HCT116 (cell line): ENCODE data around the gene ADGRG4. TPM values are rescaled to one million over a fixed set of nuclear protein-coding genes. Genes with fewer than 3 reads are reported as not detected.

Source experiments
- ATAC-seq: fragments of 200-7000 bp; cut with Tn5 transposase; 2 replicates; pipeline ENCODE4 v1.9.1; 2020; ENCODE audit warnings: mild to moderate bottlenecking, moderate library complexity
- BruUV-seq: library from RNA; stranded (reverse); fragments of 400-500 nt; replicated peaks from 2 replicates; lab custom pipeline; 2021; lab: Mats Ljungman, UMichigan
- CTCF ChIA-PET: fragments of 300-600 bp; sonication (Branson Sonifier 250); formaldehyde crosslinking; loops from one replicate; lab custom pipeline; 2021; ENCODE audit warnings: antibody characterized with exemption; lab: Charles Lee
- POLR2A ChIA-PET: fragments of 300-600, 350-600 bp; sonication (Branson Sonifier 250); formaldehyde crosslinking; loops from one replicate; lab custom pipeline; 2021; ENCODE audit warnings: antibody characterized with exemption; lab: Charles Lee
- RAD21 ChIA-PET, 2 experiments: fragments of 300-600 bp; sonication (Branson Sonifier 250); formaldehyde crosslinking; loops; one replicate each; lab custom pipeline; 2023; ENCODE audit warnings: low total read pairs in 2 of 2; ENCODE audit not compliant: uncharacterized antibody in 2 of 2, unreplicated experiment in 2 of 2, low non-redundant PET in 1 of 2; lab: Charles Lee
- DNase-seq: peaks from one replicate; pipeline ENCODE4 v3.0.0-alpha.2; 2010; ENCODE audit warnings: low read depth, low spot score
- H2AFZ ChIP-seq: fragments of 200-600 bp; shearing (Covaris generic), sonication (generic); 2 replicates; pipeline ENCODE4 v1.6.1; 2017; ENCODE audit warnings: low read depth, mixed run types, mixed read lengths, antibody characterized with exemption, low read length; ENCODE audit not compliant: poor library complexity, severe bottlenecking
- H3K27ac ChIP-seq: 2 replicates; pipeline ENCODE4 v1.5.1; 2012; ENCODE audit warnings: low read depth, low read length
- H3K27me3 ChIP-seq: fragments of 200-600 bp; sonication (generic); 2 replicates; pipeline ENCODE4 v1.6.1; 2016; ENCODE audit warnings: mixed run types, low read length, mixed read lengths; ENCODE audit not compliant: insufficient read depth
- H3K36me3 ChIP-seq, 2 experiments: fragments of 200-500 bp in 1 of 2; fragments of 200-600 bp in 1 of 2; sonication (Bioruptor generic) in 1 of 2; sonication (generic) in 1 of 2; 2 replicates each; pipeline versions ENCODE4 v1.5.1 to v1.6.1; 2014 to 2016; ENCODE audit warnings: low read length in 2 of 2, inconsistent platforms in 1 of 2, mixed read lengths in 1 of 2, mixed run types in 1 of 2; ENCODE audit not compliant: insufficient read depth in 2 of 2, control insufficient read depth in 1 of 2
- H3K4me1 ChIP-seq, 2 experiments: fragments of 200-600 bp in 1 of 2; sonication (generic) in 1 of 2; 2 replicates each; pipeline versions ENCODE4 v1.5.1 to v1.6.1; 2012 to 2017; ENCODE audit warnings: low read length in 2 of 2, inconsistent platforms in 1 of 2, mild to moderate bottlenecking in 1 of 2, mixed read lengths in 1 of 2, mixed run types in 1 of 2, moderate library complexity in 1 of 2; ENCODE audit not compliant: insufficient read depth in 2 of 2, control insufficient read depth in 1 of 2
- H3K4me2 ChIP-seq: fragments of 200-600 bp; sonication (generic); 2 replicates; pipeline ENCODE4 v1.6.1; 2017; ENCODE audit warnings: mixed run types, low read length, mixed read lengths
- H3K4me3 ChIP-seq, 2 experiments: fragments of 200-600 bp in 1 of 2; sonication (generic) in 1 of 2; replicated peaks in 1 of 2; 2 replicates each; pipeline ENCODE4 v1.5.1; 2011 to 2016; ENCODE audit warnings: low read length in 2 of 2, control low read depth in 1 of 2, low read depth in 1 of 2, mild to moderate bottlenecking in 1 of 2, mixed read lengths in 1 of 2, mixed run types in 1 of 2
- H3K79me2 ChIP-seq: fragments of 200-600 bp; sonication (generic); 2 replicates; pipeline ENCODE4 v1.6.1; 2017; ENCODE audit warnings: mild to moderate bottlenecking, mixed run types, low read length, moderate library complexity, mixed read lengths; ENCODE audit not compliant: insufficient read depth
- H3K9ac ChIP-seq: fragments of 200-600 bp; sonication (generic); 2 replicates; pipeline ENCODE4 v1.6.1; 2016; ENCODE audit warnings: low read length, mixed read lengths
- H3K9me2 ChIP-seq: fragments of 200-600 bp; sonication (generic), shearing (Covaris generic); 2 replicates; pipeline ENCODE4 v1.6.1; 2017; ENCODE audit warnings: mixed run types, mild to moderate bottlenecking, moderate library complexity; ENCODE audit not compliant: insufficient read depth
- H3K9me3 ChIP-seq, 2 experiments: fragments of 200-500 bp in 1 of 2; fragments of 200-600 bp in 1 of 2; sonication (Bioruptor generic) in 1 of 2; sonication (generic) in 1 of 2; 2 replicates each; pipeline ENCODE4 v1.6.1; 2014 to 2017; ENCODE audit warnings: low read length in 2 of 2, mixed read lengths in 2 of 2, inconsistent platforms in 1 of 2, low read depth in 1 of 2, mild to moderate bottlenecking in 1 of 2, mixed run types in 1 of 2, moderate library complexity in 1 of 2; ENCODE audit not compliant: control insufficient read depth in 1 of 2, insufficient read depth in 1 of 2
- H4K20me1 ChIP-seq: fragments of 200-600 bp; sonication (generic), shearing (Covaris generic); 2 replicates; pipeline ENCODE4 v1.6.1; 2017; ENCODE audit warnings: mixed run types, mild to moderate bottlenecking, moderate library complexity; ENCODE audit not compliant: insufficient read depth
- CBX3 ChIP-seq: IDR thresholded peaks from 2 replicates; pipeline ENCODE4 v1.6.1; 2012; ENCODE audit warnings: low read depth
- CEBPB ChIP-seq: IDR thresholded peaks from 2 replicates; pipeline ENCODE4 v1.6.1; 2012; ENCODE audit warnings: low read depth
- EZH2 ChIP-seq: fragments of 200-600 bp; sonication (generic); IDR thresholded peaks from 2 replicates; pipeline ENCODE4 v1.6.1; 2017; ENCODE audit warnings: antibody characterized with exemption, mixed run types
- FOSL1 ChIP-seq: IDR thresholded peaks from 2 replicates; pipeline ENCODE4 v1.6.1; 2012; ENCODE audit warnings: low read depth
- JUND ChIP-seq: IDR thresholded peaks from 2 replicates; pipeline ENCODE4 v1.6.1; 2012
- POLR2A ChIP-seq: IDR thresholded peaks from 2 replicates; pipeline ENCODE4 v1.7.0; 2011; ENCODE audit warnings: borderline replicate concordance; ENCODE audit not compliant: insufficient read depth, insufficient read length; ENCODE audit errors: extremely low read depth
- POLR2AphosphoS5 ChIP-seq: IDR thresholded peaks from 2 replicates; pipeline ENCODE4 v1.6.1; 2011; ENCODE audit warnings: mild to moderate bottlenecking, low read depth, low read length, moderate library complexity
- RAD21 ChIP-seq: IDR thresholded peaks from 2 replicates; pipeline ENCODE4 v1.6.1; 2012; ENCODE audit warnings: low read depth, mild to moderate bottlenecking
- SIN3A ChIP-seq: IDR thresholded peaks from 2 replicates; pipeline ENCODE4 v1.6.1; 2012; ENCODE audit warnings: low read depth
- SP1 ChIP-seq: IDR thresholded peaks from 2 replicates; pipeline ENCODE4 v1.6.1; 2012; ENCODE audit warnings: low read depth
- SRF ChIP-seq: IDR thresholded peaks from 2 replicates; pipeline ENCODE4 v1.6.1; 2012; ENCODE audit warnings: low read depth
- TCF7L2 ChIP-seq: IDR thresholded peaks from 2 replicates; pipeline ENCODE4 v1.7.0; 2011; ENCODE audit warnings: borderline replicate concordance, inconsistent platforms; ENCODE audit not compliant: insufficient read depth, insufficient read length; ENCODE audit errors: extremely low read depth
- ZFX ChIP-seq: fragments of 450-650 bp; IDR thresholded peaks from 2 replicates; pipeline ENCODE4 v1.6.1; 2017
- intact Hi-C: fragments of 100-400 bp; cut with micrococcal nuclease; formaldehyde crosslinking; loops from 2 replicates; pipeline ENCODE4 v1.10.0; 2022
- total RNA-seq: library from RNA; stranded (reverse); gene quantifications from one replicate; pipeline ENCODE4 v1.2.1, GENCODE V29; 2021; ENCODE audit not compliant: unreplicated experiment
- TF ChIP-seq, protein P1 (sequence below): IDR thresholded peaks from 2 replicates; pipeline ENCODE4 v1.6.1; 2012
- TF ChIP-seq, protein P2 (sequence below): IDR thresholded peaks from 2 replicates; pipeline ENCODE4 v1.6.1; 2012; ENCODE audit warnings: low read depth
- TF ChIP-seq, protein P3 (sequence below): IDR thresholded peaks from 2 replicates; pipeline ENCODE4 v1.6.1; 2012

The ADGRG4 gene
- total RNA-seq, 1 experiment from 2014 or later: not detected

DNA sequence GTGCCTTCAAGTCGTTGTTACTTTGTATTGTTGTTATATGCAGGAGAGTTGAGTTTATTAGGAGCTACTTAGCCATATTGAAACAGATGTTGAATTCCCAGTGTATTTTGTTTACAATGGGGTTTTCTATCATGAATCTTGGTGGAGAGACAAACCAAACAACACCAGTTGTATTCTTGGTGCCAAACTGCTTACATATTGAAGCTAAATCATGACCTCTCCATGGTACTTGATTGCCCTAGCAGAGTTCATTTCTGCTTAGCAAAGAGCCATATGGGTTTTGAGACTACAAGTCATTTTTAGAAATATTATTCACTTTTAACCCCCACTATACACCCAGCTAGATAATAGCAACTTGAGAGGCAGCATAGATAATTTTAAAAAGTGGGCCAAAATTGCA lies 85.4 kb downstream of the ADGRG4 start:
- ChIA-PET CTCF (no interaction called here), RAD21 (no interaction called here), POLR2A (no interaction called here)

More for the DNA sequence above, 85.4 kb downstream of the ADGRG4 start:
- Histone ChIP-seq H3K4me2 (no peak overlapping the region), H3K9ac (no peak overlapping the region), H3K27ac (no peak overlapping the region), H4K20me1 (no peaks in the 10 kb centered on the region), H3K4me1 (no peaks in the 10 kb centered on the region), H2AFZ (no peak overlapping the region), H3K9me2 (no peaks in the 10 kb centered on the region), H3K9me3 (no peaks in the 10 kb centered on the region), H3K79me2 (no peaks in the 10 kb centered on the region), H3K27me3 (no peaks in the 10 kb centered on the region), H3K36me3 (no peaks in the 10 kb centered on the region), H3K4me3 (no peak overlapping the region)
- ATAC-seq (no peak), DNase-seq (no peak)
- TF ChIP-seq POLR2AphosphoS5 (no peak), CBX3 (no peak), TCF7L2 (no peak), RAD21 (no peak), ZFX (no peak), JUND (no peak), SIN3A (no peak), SP1 (no peak), EZH2 (no peak), CEBPB (no peak), POLR2A (no peak), FOSL1 (no peak), SRF (no peak)
- TF ChIP-seq, protein P1, sequence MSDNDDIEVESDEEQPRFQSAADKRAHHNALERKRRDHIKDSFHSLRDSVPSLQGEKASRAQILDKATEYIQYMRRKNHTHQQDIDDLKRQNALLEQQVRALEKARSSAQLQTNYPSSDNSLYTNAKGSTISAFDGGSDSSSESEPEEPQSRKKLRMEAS: no peak
- TF ChIP-seq, protein P2, sequence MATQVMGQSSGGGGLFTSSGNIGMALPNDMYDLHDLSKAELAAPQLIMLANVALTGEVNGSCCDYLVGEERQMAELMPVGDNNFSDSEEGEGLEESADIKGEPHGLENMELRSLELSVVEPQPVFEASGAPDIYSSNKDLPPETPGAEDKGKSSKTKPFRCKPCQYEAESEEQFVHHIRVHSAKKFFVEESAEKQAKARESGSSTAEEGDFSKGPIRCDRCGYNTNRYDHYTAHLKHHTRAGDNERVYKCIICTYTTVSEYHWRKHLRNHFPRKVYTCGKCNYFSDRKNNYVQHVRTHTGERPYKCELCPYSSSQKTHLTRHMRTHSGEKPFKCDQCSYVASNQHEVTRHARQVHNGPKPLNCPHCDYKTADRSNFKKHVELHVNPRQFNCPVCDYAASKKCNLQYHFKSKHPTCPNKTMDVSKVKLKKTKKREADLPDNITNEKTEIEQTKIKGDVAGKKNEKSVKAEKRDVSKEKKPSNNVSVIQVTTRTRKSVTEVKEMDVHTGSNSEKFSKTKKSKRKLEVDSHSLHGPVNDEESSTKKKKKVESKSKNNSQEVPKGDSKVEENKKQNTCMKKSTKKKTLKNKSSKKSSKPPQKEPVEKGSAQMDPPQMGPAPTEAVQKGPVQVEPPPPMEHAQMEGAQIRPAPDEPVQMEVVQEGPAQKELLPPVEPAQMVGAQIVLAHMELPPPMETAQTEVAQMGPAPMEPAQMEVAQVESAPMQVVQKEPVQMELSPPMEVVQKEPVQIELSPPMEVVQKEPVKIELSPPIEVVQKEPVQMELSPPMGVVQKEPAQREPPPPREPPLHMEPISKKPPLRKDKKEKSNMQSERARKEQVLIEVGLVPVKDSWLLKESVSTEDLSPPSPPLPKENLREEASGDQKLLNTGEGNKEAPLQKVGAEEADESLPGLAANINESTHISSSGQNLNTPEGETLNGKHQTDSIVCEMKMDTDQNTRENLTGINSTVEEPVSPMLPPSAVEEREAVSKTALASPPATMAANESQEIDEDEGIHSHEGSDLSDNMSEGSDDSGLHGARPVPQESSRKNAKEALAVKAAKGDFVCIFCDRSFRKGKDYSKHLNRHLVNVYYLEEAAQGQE: no peak
- TF ChIP-seq, protein P3, sequence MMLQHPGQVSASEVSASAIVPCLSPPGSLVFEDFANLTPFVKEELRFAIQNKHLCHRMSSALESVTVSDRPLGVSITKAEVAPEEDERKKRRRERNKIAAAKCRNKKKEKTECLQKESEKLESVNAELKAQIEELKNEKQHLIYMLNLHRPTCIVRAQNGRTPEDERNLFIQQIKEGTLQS: no peak
- BruUV-seq: no TSS peak
- intact Hi-C loops: no loop called here
